SJSA1 (cell line): Measurements from ENCODE around the gene FST. TPM values are rescaled to one million over a fixed set of nuclear protein-coding genes. Genes with fewer than 3 reads are reported as not detected.

Experiments
- DNase-seq, 2 experiments: peaks; one replicate each; pipeline ENCODE4 v3.0.0-alpha.2; 2015 to 2020; ENCODE audit warnings: low spot score in 2 of 2, low read depth in 1 of 2
- H3K27ac ChIP-seq: fragments of 250-450 bp; sonication (Bioruptor Pico); 2 replicates; pipeline ENCODE4 v1.5.1; 2020; ENCODE audit warnings: mild to moderate bottlenecking, moderate library complexity
- H3K27me3 ChIP-seq: fragments of 250-450 bp; sonication (Bioruptor Pico); replicated peaks from 2 replicates; pipeline ENCODE4 v1.5.1; 2020; ENCODE audit warnings: mild to moderate bottlenecking, moderate library complexity
- H3K36me3 ChIP-seq: fragments of 250-450 bp; sonication (Bioruptor Pico); 2 replicates; pipeline ENCODE4 v1.5.1; 2020; ENCODE audit warnings: mild to moderate bottlenecking
- H3K4me1 ChIP-seq: fragments of 250-450 bp; sonication (Bioruptor Pico); replicated peaks from 2 replicates; pipeline ENCODE4 v1.6.1; 2021; ENCODE audit warnings: mild to moderate bottlenecking
- H3K4me3 ChIP-seq: fragments of 250-450 bp; sonication (Bioruptor Pico); 2 replicates; pipeline ENCODE4 v1.5.1; 2020; ENCODE audit warnings: mild to moderate bottlenecking
- H3K9me3 ChIP-seq: fragments of 250-450 bp; sonication (Bioruptor Pico); replicated peaks from 2 replicates; pipeline ENCODE4 v1.5.1; 2020; ENCODE audit warnings: mild to moderate bottlenecking
- total RNA-seq: library from RNA; depleted of rRNA; stranded (reverse); fragments of >200 nt; shearing (Covaris generic); gene quantifications from 2 replicates; pipeline ENCODE4 v1.2.3, GENCODE V29; 2014; rRNA removed

Gene FST
- total RNA-seq, 1 experiment from 2014 or later = 11.5 TPM

DNA sequence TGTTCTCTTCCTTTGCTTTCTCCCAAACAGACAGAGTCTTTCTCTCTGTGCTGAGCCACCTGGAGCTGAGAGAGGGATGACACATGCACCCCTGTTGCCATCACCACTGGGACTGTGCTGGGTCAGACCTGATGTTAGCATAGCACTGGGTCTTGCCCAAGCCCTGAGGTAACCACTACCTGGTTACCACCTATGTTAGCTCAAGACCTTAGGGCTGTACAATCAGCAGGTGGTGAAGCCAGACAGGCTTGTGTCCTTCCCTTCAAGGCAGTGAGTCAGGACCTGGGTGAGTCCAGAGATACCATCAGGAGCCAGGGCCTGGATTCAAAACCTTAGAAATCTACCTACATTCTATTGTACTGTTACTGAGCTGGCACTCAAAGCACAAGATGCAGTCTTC lies 32.1 kb downstream of the FST start:
- H3K4me3 ChIP-seq = no peak overlapping the region
- no peaks in the 10 kb centered on the region for H3K36me3 ChIP-seq
- no peak overlapping the region for H3K27ac ChIP-seq
- H3K4me1 ChIP-seq = no peaks in the 10 kb centered on the region
- no peak for DNase-seq
- H3K9me3 ChIP-seq = 0 out of 2 replicates have a peak, but pooled peaks cover 2% of the 10 kb centered on the region
- no peaks in the 10 kb centered on the region for H3K27me3 ChIP-seq

GRCh38 chr5:53515988-53516387 lies 35.6 kb downstream of the FST start:
- H3K9me3 ChIP-seq = no peaks in the 10 kb centered on the region
- no peaks in the 10 kb centered on the region for H3K27me3 ChIP-seq
- DNase-seq = no peak
- H3K27ac ChIP-seq = no peak overlapping the region
- no peaks in the 10 kb centered on the region for H3K4me1 ChIP-seq
- H3K36me3 ChIP-seq = no peaks in the 10 kb centered on the region
- no peak overlapping the region for H3K4me3 ChIP-seq

DNA sequence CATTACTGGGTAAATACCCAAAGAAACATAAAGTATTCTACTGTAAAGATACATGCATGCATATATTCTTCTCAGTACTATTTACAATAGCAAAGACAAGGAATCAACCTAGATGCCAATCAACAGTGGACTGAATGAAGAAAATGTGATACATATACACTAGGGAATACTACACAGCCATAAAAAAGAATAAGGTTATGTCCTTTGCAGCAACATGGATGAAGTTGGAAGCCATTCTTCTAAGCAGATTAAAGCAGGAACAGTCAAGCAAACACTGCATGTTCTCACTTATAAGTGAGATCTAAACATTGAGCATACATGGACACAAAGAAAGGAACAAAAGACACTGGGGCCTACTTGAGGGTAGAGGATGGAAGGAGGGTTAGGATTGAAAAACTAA lies 40.4 kb downstream of the FST start:
- Histone ChIP-seq H3K27me3 (no peaks in the 10 kb centered on the region), H3K27ac (no peak overlapping the region), H3K4me3 (no peak overlapping the region), H3K9me3 (no peaks in the 10 kb centered on the region), H3K4me1 (no peaks in the 10 kb centered on the region), H3K36me3 (no peaks in the 10 kb centered on the region)
- DNase-seq = no peak

Other genes starting within 250 kb of the FST start
- 182 and 208 TPM in 2 replicates for gene NDUFS4, start 80.0 kb downstream of the FST start, total RNA-seq